ENCODE results near the gene KCTD19.
A peak's percentile ranks its signal among the peaks of the same experiment; 100 is the strongest.

KCTD19 gene

GRCh38 chr16:67326115-67326471 is 448 bp downstream of the KCTD19 start:
- DNase-seq (ENCODE audit: low read depth in 2 of 3, low spot score in 1 of 3): no peak

DNA sequence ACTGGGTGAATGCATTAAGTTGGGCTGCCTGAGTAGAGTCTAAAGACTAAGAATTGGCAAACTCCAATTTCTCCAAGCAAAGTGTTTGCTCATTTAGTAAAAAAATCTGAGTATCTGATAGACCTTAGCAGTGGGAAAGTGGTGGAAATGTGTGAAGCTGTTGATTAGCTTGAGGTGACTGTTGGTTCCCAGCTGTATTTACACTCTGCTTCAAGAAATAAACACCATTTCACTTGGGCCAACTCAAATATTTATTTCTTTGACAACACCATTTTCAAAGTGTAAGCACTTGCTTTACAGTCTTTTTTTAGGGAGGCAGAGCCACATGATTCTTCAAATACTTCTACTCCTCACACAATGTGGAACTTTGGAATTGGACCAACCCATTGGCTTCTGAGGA is 8.7 kb downstream of the KCTD19 start:
- no peak for DNase-seq (ENCODE audit: low read depth in 2 of 3, low spot score in 1 of 3)

DNA sequence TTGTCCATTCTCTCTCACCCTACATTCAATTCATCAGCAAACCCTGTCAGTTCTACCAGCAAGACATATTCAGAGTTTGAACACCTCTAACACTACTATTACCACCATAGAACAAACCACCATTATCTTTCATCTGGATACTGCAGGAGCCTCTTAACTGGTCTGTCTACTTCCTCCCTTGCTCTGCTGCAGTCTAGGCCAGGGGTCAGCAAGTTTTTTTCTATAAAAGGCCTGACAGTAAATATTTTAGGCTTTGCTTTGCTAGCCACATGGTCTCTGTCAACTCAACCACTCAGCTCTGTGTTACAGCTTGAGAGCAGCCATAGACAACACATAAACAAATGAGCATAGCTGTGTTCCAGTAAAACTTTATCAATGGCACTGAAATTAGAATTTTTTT is 13.8 kb downstream of the KCTD19 start:
- no peak for DNase-seq (ENCODE audit: low read depth in 2 of 3, low spot score in 1 of 3)

DNA sequence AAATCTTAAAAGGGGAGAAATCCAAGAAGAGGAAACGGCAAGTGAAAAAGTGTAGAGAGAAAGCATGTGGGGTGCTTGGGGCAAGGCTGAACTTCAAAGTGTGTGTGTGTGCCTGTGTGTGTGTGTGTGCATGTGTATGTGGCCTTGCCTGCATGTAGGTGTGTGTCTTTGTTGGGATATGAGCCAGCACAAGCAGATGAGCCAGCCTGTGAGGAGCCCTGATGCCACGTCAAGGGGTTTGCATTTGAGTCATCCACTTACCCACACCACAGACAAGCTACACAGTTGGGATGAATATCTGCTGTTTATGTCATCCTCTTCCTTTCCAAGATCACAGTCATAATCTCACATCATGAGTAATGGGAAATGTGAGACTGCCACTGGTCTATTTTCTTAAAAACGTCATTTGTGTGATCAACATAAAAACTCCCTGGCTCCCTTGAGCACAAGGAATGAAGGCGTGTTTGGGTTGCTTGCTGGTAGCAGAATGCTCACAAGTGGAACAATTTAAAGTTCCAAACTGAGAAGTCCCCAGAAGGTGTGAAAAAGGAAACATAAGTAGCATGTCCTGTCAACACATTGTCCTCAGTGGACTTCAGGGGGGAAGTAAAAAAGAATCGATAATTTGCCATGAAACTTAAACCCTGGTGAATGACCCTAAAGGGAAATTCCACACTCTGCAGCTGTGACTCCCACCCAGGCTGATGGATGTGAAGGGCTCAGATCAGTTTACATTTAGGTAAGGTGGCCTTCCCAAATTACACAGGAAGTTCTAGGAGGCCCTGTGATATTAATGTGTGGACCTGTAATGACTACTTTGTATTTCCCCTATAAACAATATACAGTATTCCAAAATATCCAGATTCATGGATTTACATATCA is 14.7 kb downstream of the KCTD19 start:
- DNase-seq (ENCODE audit: low read depth in 2 of 3, low spot score in 1 of 3): peak; percentile 83 to 87 (median 84)

- DNase-seq (ENCODE audit: low read depth in 2 of 3, low spot score in 1 of 3): no peak
These were observed 16.0 kb downstream of the KCTD19 start for GRCh38 chr16:67310561-67310960.

DNA sequence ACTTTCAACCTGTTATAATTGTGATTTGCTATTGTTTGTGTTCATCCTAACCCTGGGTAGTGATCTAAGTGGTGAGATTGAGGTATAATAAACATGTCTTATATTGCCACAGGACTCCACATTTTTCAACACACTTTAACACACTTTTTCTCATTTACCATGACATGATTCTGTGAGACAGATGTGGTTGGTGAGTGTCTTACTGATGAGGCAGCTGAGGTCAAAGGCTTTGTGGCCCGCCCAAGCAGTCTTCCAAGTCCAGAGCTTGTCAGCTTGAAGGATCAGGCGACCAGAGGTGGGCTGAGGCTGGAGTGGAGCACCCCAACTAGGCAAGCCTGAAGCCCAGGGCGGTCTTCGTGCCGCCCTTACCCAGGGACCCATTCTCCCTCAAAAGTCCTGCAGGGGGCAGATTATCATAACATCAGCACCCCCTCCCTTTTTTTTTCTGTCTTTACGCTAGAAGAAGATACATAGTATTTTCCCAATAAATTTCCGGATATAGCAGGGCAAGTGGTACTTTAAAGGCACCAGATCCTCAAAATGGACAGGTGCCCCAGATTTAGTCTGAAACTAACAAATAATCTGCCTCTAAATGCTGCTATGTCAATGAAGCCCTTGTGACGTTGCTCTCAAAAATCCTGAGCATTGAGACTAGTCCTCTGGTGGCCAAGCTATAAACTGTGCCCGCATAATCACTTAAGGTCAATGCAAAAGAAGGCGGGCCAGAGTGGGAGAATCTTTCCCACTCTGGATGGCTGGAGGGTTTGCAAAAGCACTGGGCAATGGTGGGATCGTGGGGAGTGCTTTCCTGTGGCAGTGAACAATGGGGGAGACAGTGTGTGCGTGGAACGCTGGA is 21.1 kb downstream of the KCTD19 start:
- DNase-seq (ENCODE audit: low read depth in 2 of 3, low spot score in 1 of 3): no peak

GRCh38 chr16:67304020-67304419 is 22.5 kb downstream of the KCTD19 start:
- DNase-seq (ENCODE audit: low read depth in 2 of 3, low spot score in 1 of 3): no peak

GRCh38 chr16:67302970-67303369 is 23.6 kb downstream of the KCTD19 start:
- no peak for DNase-seq (ENCODE audit: low read depth in 2 of 3, low spot score in 1 of 3)

DNA sequence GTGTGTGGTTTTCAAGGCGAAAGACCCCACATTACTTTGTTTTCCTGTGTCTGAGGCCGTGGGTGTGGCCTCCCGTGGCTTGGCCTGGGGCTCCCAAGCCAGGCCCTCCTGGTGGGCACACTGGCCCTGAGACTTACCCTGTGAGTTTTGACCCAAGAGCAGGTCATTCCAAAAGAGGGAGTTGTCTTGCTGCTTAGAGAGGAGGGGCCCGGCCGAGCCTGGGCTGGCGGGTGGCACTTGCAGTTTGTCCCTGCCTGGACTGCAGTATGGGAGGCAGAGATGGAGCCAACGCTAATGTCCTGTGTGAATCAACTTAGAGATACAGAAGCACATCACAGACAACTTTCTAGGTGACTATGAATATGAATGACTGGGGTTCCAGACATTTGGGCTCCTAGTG is 24.5 kb downstream of the KCTD19 start:
- DNase-seq (ENCODE audit: low read depth in 2 of 3, low spot score in 1 of 3): no peak

GRCh38 chr16:67301080-67301782 is 25.3 kb downstream of the KCTD19 start:
- no peak for DNase-seq (ENCODE audit: low read depth in 2 of 3, low spot score in 1 of 3)

DNA sequence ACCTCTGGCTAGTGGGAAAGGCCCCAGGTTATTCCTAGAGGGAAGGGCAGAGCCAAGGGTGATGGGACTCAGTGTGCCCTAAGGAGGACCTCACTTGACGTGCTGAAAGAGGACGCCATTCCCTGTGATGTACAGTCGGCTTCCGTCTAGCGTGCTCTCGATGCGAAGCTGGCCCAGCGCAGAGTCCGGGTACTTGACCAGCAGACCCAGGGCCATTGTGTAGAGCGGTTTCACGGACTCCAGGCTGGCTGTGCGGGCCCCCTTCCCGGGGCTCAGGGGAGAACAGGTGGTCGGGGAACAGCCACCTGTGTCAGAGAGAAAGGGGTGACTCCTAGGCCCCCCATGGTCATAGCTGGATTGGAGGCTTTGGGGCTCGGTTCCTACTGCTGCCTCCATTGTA is 27.3 kb downstream of the KCTD19 start:
- no peak for DNase-seq (ENCODE audit: low read depth in 2 of 3, low spot score in 1 of 3)

DNA sequence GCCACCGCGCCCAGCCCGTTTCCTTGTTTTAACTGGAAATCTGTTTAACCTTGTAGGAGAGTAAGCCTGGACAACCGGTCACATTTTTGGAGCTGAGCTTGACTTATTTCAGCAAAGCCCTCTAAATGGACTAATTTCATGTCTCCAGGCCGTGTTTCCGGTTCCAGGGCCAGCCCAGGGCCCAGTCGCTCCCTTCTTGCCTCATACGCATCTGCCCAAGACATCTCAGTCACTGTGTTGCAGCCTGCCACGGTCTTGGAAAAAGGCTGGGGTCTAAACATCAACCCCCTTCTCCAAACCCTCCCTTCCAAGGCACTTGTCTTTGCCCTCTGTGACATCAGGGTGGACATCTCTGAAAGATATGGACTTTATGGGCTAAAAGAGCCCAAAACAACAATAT is 28.3 kb downstream of the KCTD19 start:
- no peak for DNase-seq (ENCODE audit: low read depth in 2 of 3, low spot score in 1 of 3)

GRCh38 chr16:67296420-67296819 is 30.1 kb downstream of the KCTD19 start:
- DNase-seq (ENCODE audit: low read depth in 2 of 3, low spot score in 1 of 3): no peak

- no peak for DNase-seq (ENCODE audit: low read depth in 2 of 3, low spot score in 1 of 3)
These were observed 31.6 kb downstream of the KCTD19 start for GRCh38 chr16:67294938-67295361.

- no peak for DNase-seq (ENCODE audit: low read depth in 2 of 3, low spot score in 1 of 3)
These were observed 32.3 kb downstream of the KCTD19 start for GRCh38 chr16:67294171-67294757.

GRCh38 chr16:67291461-67291860 is 35.1 kb downstream of the KCTD19 start:
- no peak for DNase-seq (ENCODE audit: low read depth in 2 of 3, low spot score in 1 of 3)

GRCh38 chr16:67287960-67288359 is 38.6 kb downstream of the KCTD19 start:
- DNase-seq (ENCODE audit: low read depth in 2 of 3, low spot score in 1 of 3): no peak

DNA sequence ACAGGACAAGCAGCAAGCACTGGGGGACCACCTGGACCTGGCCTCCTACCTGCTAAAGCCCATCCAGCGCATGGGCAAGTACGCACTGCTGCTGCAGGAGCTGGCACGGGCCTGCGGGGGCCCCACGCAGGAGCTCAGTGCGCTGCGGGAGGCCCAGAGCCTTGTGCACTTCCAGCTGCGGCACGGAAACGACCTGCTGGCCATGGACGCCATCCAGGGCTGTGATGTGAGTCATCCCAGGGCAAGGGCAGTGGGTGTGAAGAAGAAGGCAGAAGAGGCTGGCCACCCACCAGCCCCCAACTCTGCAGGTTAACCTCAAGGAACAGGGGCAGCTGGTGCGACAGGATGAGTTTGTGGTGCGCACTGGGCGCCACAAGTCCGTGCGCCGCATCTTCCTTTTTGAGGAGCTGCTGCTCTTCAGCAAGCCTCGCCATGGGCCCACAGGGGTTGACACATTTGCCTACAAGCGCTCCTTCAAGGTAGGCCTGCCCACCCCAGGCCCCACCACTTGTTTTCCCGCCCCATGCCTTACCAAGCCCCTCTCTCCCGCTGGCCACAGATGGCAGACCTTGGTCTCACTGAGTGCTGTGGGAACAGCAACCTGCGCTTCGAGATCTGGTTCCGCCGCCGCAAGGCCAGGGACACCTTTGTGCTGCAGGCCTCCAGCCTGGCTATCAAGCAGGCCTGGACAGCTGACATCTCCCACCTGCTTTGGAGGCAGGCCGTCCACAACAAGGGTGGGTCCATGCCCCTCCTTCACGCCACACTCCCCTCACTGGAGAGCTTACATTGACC is 39.9 kb downstream of the KCTD19 start:
- no peak for DNase-seq (ENCODE audit: low read depth in 2 of 3, low spot score in 1 of 3)

DNA sequence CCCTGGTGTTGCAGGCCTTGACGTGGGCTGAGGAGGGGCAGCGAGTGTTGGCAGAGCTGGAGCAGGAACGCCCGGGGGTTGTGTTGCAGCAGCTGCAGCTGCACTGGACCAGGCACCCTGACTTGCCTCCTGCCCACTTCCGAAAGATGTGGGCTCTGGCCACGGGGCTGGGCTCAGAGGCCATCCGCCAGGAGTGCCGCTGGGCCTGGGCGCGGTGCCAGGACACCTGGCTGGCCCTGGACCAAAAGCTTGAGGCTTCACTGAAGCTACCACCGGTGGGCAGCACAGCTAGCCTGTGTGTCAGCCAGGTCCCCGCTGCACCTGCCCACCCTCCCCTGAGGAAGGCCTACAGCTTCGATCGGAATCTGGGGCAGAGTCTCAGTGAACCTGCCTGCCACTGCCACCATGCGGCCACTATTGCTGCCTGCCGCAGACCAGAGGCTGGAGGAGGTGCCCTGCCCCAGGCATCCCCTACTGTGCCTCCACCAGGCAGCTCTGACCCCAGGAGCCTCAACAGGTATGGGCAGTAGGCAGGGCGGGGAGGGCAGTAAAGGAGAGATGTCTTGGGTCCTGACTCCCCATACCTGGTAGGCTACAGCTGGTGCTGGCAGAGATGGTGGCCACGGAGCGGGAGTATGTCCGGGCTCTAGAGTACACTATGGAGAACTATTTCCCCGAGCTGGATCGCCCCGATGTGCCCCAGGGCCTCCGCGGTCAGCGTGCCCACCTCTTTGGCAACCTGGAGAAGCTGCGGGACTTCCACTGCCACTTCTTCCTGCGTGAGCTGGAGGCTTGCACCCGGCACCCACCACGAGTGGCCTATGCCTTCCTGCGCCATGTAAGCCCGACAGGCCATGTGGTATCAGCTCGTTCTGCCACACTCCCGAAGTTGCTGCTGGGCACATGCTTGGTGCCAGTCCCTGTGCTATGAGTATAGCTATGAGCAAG is 41.6 kb downstream of the KCTD19 start:
- no peak for DNase-seq (ENCODE audit: low read depth in 2 of 3, low spot score in 1 of 3)
